COLO668 (cell line): ENCODE data around the gene C1GALT1.
"Not testable (repeated sequence)": the region's sequence is repeated elsewhere in the genome, so short reads cannot be mapped to it uniquely, and the experiment has no call there.

Experiments
- DNase-seq: peaks from one replicate; lab custom pipeline; 2025; ENCODE audit not compliant: unreplicated experiment; lab: John Stamatoyannopoulos, UW

The C1GALT1 gene

GRCh38 chr7:7182156-7183060 lies at the start of gene C1GALT1:
C1GALT1 (plus strand) TSS chr7:7182544; CDS start chr7:7234320, 51,776 bp downstream.
- DNase-seq, result peak; percentile 99

- no peak for DNase-seq
These were observed 48.3 kb upstream of the C1GALT1 start for GRCh38 chr7:7134046-7134445.

- no peak for DNase-seq
These were observed 47.3 kb upstream of the C1GALT1 start for GRCh38 chr7:7135074-7135473.

- DNase-seq, result not testable (repeated sequence)
These were observed 46.4 kb upstream of the C1GALT1 start for GRCh38 chr7:7135924-7136323.

- no peak for DNase-seq
These were observed 45.6 kb upstream of the C1GALT1 start for GRCh38 chr7:7136466-7137381.

- no peak for DNase-seq
These were observed 43.4 kb upstream of the C1GALT1 start for GRCh38 chr7:7138897-7139296.

- DNase-seq, result not testable (repeated sequence)
These were observed 38.9 kb upstream of the C1GALT1 start for GRCh38 chr7:7143404-7143803.

GRCh38 chr7:7145151-7145550 lies 37.2 kb upstream of the C1GALT1 start:
- DNase-seq, result peak; percentile 19

GRCh38 chr7:7146837-7147236 lies 35.5 kb upstream of the C1GALT1 start:
- DNase-seq, result no peak

- no peak for DNase-seq
These were observed 33.4 kb upstream of the C1GALT1 start for GRCh38 chr7:7148798-7149481.

- DNase-seq, result no peak
These were observed 31.1 kb upstream of the C1GALT1 start for GRCh38 chr7:7151285-7151684.

- no peak for DNase-seq
These were observed 30.5 kb upstream of the C1GALT1 start for GRCh38 chr7:7151865-7152264.

- no peak for DNase-seq
These were observed 30.0 kb upstream of the C1GALT1 start for GRCh38 chr7:7152315-7152714.

GRCh38 chr7:7154355-7154754 lies 28.0 kb upstream of the C1GALT1 start:
- not testable (repeated sequence) for DNase-seq

- DNase-seq, result no peak
These were observed 25.7 kb upstream of the C1GALT1 start for GRCh38 chr7:7156663-7157062.

- no peak for DNase-seq
These were observed 25.0 kb upstream of the C1GALT1 start for GRCh38 chr7:7157177-7157886.

GRCh38 chr7:7157887-7158271 lies 24.5 kb upstream of the C1GALT1 start:
- no peak for DNase-seq

- DNase-seq, result no peak
These were observed 23.2 kb upstream of the C1GALT1 start for GRCh38 chr7:7159063-7159658.

GRCh38 chr7:7164591-7164990 lies 17.8 kb upstream of the C1GALT1 start:
- no peak for DNase-seq

- no peak for DNase-seq
These were observed 17.0 kb upstream of the C1GALT1 start for GRCh38 chr7:7165372-7165771.
